H1 (cell line): Measurements from ENCODE around the gene TANC1. TPM values are rescaled to one million over a fixed set of nuclear protein-coding genes. Genes with fewer than 3 reads are reported as not detected.

ENCODE experiments used
- CTCF ChIA-PET: fragments of 300-600 bp; sonication (Branson Sonifier 250); formaldehyde crosslinking; loops from one replicate; lab custom pipeline; 2021; ENCODE audit not compliant: partially characterized antibody; lab: Charles Lee
- POLR2A ChIA-PET: fragments of 300-600 bp; sonication (Branson Sonifier 250); formaldehyde crosslinking; loops from one replicate; lab custom pipeline; 2021; ENCODE audit warnings: inconsistent platforms; ENCODE audit not compliant: partially characterized antibody; lab: Charles Lee
- DNase-seq, 2 experiments: peaks; one replicate each; pipeline versions ENCODE4 v3.0.0 to v3.0.0-alpha.2; 2010 to 2022; ENCODE audit warnings: low spot score in 2 of 2, low read depth in 1 of 2, mixed read lengths in 1 of 2
- FAIRE-seq: peaks from 2 replicates; lab custom pipeline; 2011; peaks lifted over from hg19 to GRCh38; lab: Jason Lieb, UNC
- H2AFZ ChIP-seq: 2 replicates; pipeline ENCODE4 v1.8.1; 2012; ENCODE audit warnings: low read length, inconsistent platforms
- H2AK5ac ChIP-seq: 2 replicates; pipeline ENCODE4 v1.6.1; 2013; ENCODE audit warnings: low read depth, low read length
- H2BK120ac ChIP-seq: replicated peaks from 2 replicates; pipeline ENCODE3; 2013; ENCODE audit warnings: low read depth, low read length, inconsistent platforms
- H2BK12ac ChIP-seq: 2 replicates; pipeline ENCODE4 v1.6.1; 2013; ENCODE audit warnings: low read depth, low read length
- H2BK15ac ChIP-seq: 2 replicates; pipeline ENCODE4 v1.6.1; 2013; ENCODE audit warnings: low read length
- H2BK20ac ChIP-seq: 2 replicates; pipeline ENCODE4 v1.6.1; 2013; ENCODE audit warnings: low read length
- H2BK5ac ChIP-seq: 2 replicates; pipeline ENCODE4 v1.6.1; 2013; ENCODE audit warnings: low read depth, low read length
- H3K14ac ChIP-seq: 2 replicates; pipeline ENCODE4 v1.6.1; 2013; ENCODE audit warnings: inconsistent platforms; ENCODE audit not compliant: insufficient read length
- H3K18ac ChIP-seq: 2 replicates; pipeline ENCODE4 v1.6.1; 2013; ENCODE audit warnings: low read length; ENCODE audit errors: extremely low read depth
- H3K23ac ChIP-seq: 2 replicates; pipeline ENCODE4 v1.6.1; 2013; ENCODE audit warnings: inconsistent platforms; ENCODE audit not compliant: insufficient read length
- H3K23me2 ChIP-seq: 2 replicates; pipeline ENCODE4 v1.6.1; 2013; ENCODE audit warnings: low read depth, low read length
- H3K27ac ChIP-seq: 2 replicates; pipeline ENCODE4 v1.6.1; 2011; ENCODE audit warnings: low read depth, low read length, inconsistent platforms
- H3K27me3 ChIP-seq, 4 experiments: replicated peaks in 1 of 4; 1 replicate in 1 of 4; 2 replicates in 3 of 4; pipeline versions ENCODE4 v1.6.1 to v1.8.1; 2011 to 2013; ENCODE audit warnings: low read length in 3 of 4, mild to moderate bottlenecking in 3 of 4, inconsistent platforms in 2 of 4, mixed read lengths in 2 of 4, moderate library complexity in 1 of 4; ENCODE audit not compliant: control insufficient read depth in 3 of 4, insufficient read depth in 3 of 4; ENCODE audit errors: extremely low read depth in 1 of 4
- H3K36me3 ChIP-seq, 4 experiments: 2 replicates each; pipeline versions ENCODE4 v1.6.1 to v1.8.1; 2011 to 2013; ENCODE audit warnings: mild to moderate bottlenecking in 4 of 4, low read length in 3 of 4, moderate library complexity in 2 of 4, control low read depth in 1 of 4, inconsistent platforms in 1 of 4; ENCODE audit not compliant: insufficient read depth in 4 of 4, control insufficient read depth in 2 of 4
- H3K4ac ChIP-seq: replicated peaks from 2 replicates; pipeline ENCODE3; 2013; ENCODE audit warnings: low read length, low read depth, mixed read lengths, inconsistent platforms; ENCODE audit not compliant: insufficient read length
- H3K4me1 ChIP-seq, 4 experiments: replicated peaks in 1 of 4; 1 replicate in 1 of 4; 2 replicates in 3 of 4; pipeline versions ENCODE4 v1.6.1 to v1.8.1; 2011 to 2013; ENCODE audit warnings: low read length in 3 of 4, inconsistent platforms in 2 of 4, mixed read lengths in 1 of 4; ENCODE audit not compliant: insufficient read depth in 4 of 4, control insufficient read depth in 3 of 4
- H3K4me2 ChIP-seq, 2 experiments: 2 replicates each; pipeline versions ENCODE4 v1.6.1 to v1.8.1; 2011 to 2013; ENCODE audit warnings: low read depth in 2 of 2, low read length in 2 of 2, control low read depth in 1 of 2, inconsistent platforms in 1 of 2, mild to moderate bottlenecking in 1 of 2; ENCODE audit not compliant: insufficient read depth in 1 of 2
- H3K4me3 ChIP-seq, 4 experiments: fragments of 200-600, 300-600 bp in 1 of 4; sonication (generic), shearing (Covaris generic), sonication (Bioruptor Twin) in 1 of 4; 2 replicates each; pipeline versions ENCODE4 v1.5.1 to v1.8.1; 2011 to 2016; ENCODE audit warnings: low read length in 4 of 4, low read depth in 3 of 4, control low read depth in 2 of 4, inconsistent platforms in 2 of 4, mild to moderate bottlenecking in 2 of 4, mixed read lengths in 1 of 4, moderate library complexity in 1 of 4; ENCODE audit not compliant: insufficient read depth in 2 of 4; ENCODE audit errors: extremely low read depth in 1 of 4
- H3K56ac ChIP-seq: replicated peaks from 2 replicates; pipeline ENCODE3; 2013; ENCODE audit warnings: low read depth, mild to moderate bottlenecking, mixed read lengths, low read length, inconsistent platforms; ENCODE audit not compliant: insufficient read length
- H3K79me1 ChIP-seq: 2 replicates; pipeline ENCODE4 v1.6.1; 2013; ENCODE audit warnings: low read depth, low read length, control low read depth
- H3K79me2 ChIP-seq, 2 experiments: 2 replicates each; pipeline versions ENCODE4 v1.6.1 to v1.8.1; 2012 to 2013; ENCODE audit warnings: low read length in 2 of 2, mild to moderate bottlenecking in 2 of 2, inconsistent platforms in 1 of 2; ENCODE audit not compliant: insufficient read depth in 2 of 2, control insufficient read depth in 1 of 2
- H3K9ac ChIP-seq, 4 experiments: replicated peaks in 1 of 4; 1 replicate in 1 of 4; 2 replicates in 3 of 4; pipeline versions ENCODE4 v1.6.1 to v1.8.1; 2011 to 2013; ENCODE audit warnings: low read depth in 3 of 4, low read length in 3 of 4, control low read depth in 2 of 4, mild to moderate bottlenecking in 2 of 4, moderate library complexity in 2 of 4, inconsistent platforms in 1 of 4; ENCODE audit errors: extremely low read depth in 1 of 4
- H3K9me3 ChIP-seq, 2 experiments: 2 replicates each; pipeline versions ENCODE4 v1.6.1 to v1.8.1; 2012 to 2013; ENCODE audit warnings: mild to moderate bottlenecking in 2 of 2, moderate library complexity in 2 of 2, control low read depth in 1 of 2, inconsistent platforms in 1 of 2, low read depth in 1 of 2, low read length in 1 of 2, mixed read lengths in 1 of 2; ENCODE audit not compliant: insufficient read depth in 2 of 2
- H4K20me1 ChIP-seq, 2 experiments: replicated peaks in 1 of 2; 2 replicates each; pipeline versions ENCODE3 to v1.8.1; 2011 to 2013; ENCODE audit warnings: inconsistent platforms in 2 of 2, low read length in 2 of 2, mild to moderate bottlenecking in 1 of 2; ENCODE audit not compliant: insufficient read depth in 2 of 2, control insufficient read depth in 1 of 2
- H4K5ac ChIP-seq: 2 replicates; pipeline ENCODE4 v1.6.1; 2013; ENCODE audit warnings: low read length, low read depth, mixed read lengths, inconsistent platforms; ENCODE audit not compliant: insufficient read length
- H4K8ac ChIP-seq: 2 replicates; pipeline ENCODE4 v1.8.0; 2013; ENCODE audit warnings: mild to moderate bottlenecking, moderate library complexity, low read length, inconsistent platforms; ENCODE audit not compliant: insufficient read depth; ENCODE audit errors: extremely low read depth
- H4K91ac ChIP-seq: replicated peaks from 2 replicates; pipeline ENCODE3; 2013; ENCODE audit warnings: low read length, mixed read lengths, inconsistent platforms; ENCODE audit not compliant: insufficient read length
- BRCA1 ChIP-seq: IDR thresholded peaks from 2 replicates; pipeline ENCODE4 v1.6.1; 2012; ENCODE audit warnings: low read depth, low read length, improper control_type of control experiment
- HDAC6 ChIP-seq: IDR thresholded peaks from one replicate; pipeline ENCODE4 v1.7.1; 2012; ENCODE audit warnings: low read depth, mild to moderate bottlenecking, inconsistent platforms, low read length, moderate library complexity
- SIRT6 ChIP-seq: IDR thresholded peaks from one replicate; pipeline ENCODE4 v1.7.1; 2012; ENCODE audit warnings: low read length, inconsistent platforms
- ZNF274 ChIP-seq: IDR thresholded peaks from 2 replicates; pipeline ENCODE4 v1.7.0; 2012; ENCODE audit warnings: low read length, borderline replicate concordance; ENCODE audit errors: extremely low read depth
- whole genome bisulfite sequencing, 2 experiments: shearing (Covaris generic) in 1 of 2; methylation state at CpG; one replicate each; pipeline versions ENCODE4 v1.1.6 to v1.1.7; 2013 to 2015; ENCODE audit warnings: low lambda C conversion rate in 2 of 2, mixed read lengths in 2 of 2, inconsistent platforms in 1 of 2, low coverage in 1 of 2, missing lambda C conversion rate in 1 of 2; ENCODE audit not compliant: insufficient replicate concordance in 2 of 2, insufficient coverage in 1 of 2, insufficient read length in 1 of 2; ENCODE audit errors: extremely low coverage in 1 of 2, missing lambda C conversion rate in 1 of 2; 5-methylcytosine and 5-hydroxymethylcytosine counted together
- polyA plus RNA-seq, 7 experiments: library from polyadenylated mRNA; depleted of rRNA in 3 of 7; stranded (reverse) in 5 of 7; unstranded in 2 of 7; fragments of >200 nt in 5 of 7; fragments of 200-250 nt in 2 of 7; gene quantifications; 1 replicate in 5 of 7; 2 replicates in 1 of 7; 4 replicates in 1 of 7; pipeline versions ENCODE4 v1.2.1 to v1.2.3, GENCODE V29; 2011 to 2013; ENCODE audit warnings: missing spikeins in 2 of 7, mixed read lengths in 2 of 7
- total RNA-seq: library from RNA; stranded (reverse); fragmentation: NEBNext Ultra II Directional; extraction: Animal tissue kit (Norgen Biotek cat#: 25700); gene quantifications from 2 replicates; pipeline ENCODE4 v1.2.1, GENCODE V29; 2021
- TF ChIP-seq, protein P1 (sequence below), 3 experiments: IDR thresholded peaks; 1 replicate in 2 of 3; 2 replicates in 1 of 3; pipeline versions ENCODE4 v1.5.1 to v1.6.1; 2011; ENCODE audit warnings: low read length in 3 of 3, mild to moderate bottlenecking in 3 of 3, inconsistent platforms in 2 of 3, low read depth in 1 of 3, moderate library complexity in 1 of 3; ENCODE audit not compliant: insufficient read depth in 1 of 3; ENCODE audit errors: control extremely low read depth in 1 of 3

TANC1 gene
- total and polyA plus RNA-seq, 2 of the 8 experiments (the other 6 are each of a cell fraction or from before 2014, with no cell fraction given) = 4.1 to 7.6 TPM

DNA sequence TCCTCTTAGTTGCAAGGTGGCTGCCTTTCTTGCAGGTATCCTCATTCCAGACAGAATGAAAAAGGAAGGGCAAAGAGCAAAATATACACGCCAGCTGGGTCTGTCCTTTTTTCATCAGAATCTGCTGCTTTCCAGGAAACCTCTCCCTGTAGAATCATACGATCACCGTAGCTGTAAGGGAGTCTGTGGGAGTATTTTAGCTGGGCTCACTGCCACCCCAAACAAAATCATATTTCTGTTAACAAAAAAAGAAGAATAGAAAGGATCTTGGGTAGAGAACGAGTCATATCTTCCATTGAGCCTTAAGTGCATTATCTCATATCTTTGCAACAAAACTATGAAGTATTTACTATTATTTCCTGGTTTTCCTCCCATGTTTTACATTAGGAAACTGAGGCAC lies 15.0 kb upstream of the TANC1 start:
- Histone ChIP-seq H3K4me1 (no peaks in the 10 kb centered on the region), H2BK12ac (no peak overlapping the region), H3K4me3 (no peak overlapping the region), H3K27ac (no peak overlapping the region), H3K56ac (no peak overlapping the region), H2AK5ac (no peak overlapping the region), H3K23me2 (no peaks in the 10 kb centered on the region), H2BK15ac (no peak overlapping the region), H2BK120ac (no peak overlapping the region), H3K9me3 (no peaks in the 10 kb centered on the region)
- no peak for DNase-seq
- TF ChIP-seq BRCA1 = no peak
- TF ChIP-seq HDAC6 = no peak
- TF ChIP-seq, protein P1, sequence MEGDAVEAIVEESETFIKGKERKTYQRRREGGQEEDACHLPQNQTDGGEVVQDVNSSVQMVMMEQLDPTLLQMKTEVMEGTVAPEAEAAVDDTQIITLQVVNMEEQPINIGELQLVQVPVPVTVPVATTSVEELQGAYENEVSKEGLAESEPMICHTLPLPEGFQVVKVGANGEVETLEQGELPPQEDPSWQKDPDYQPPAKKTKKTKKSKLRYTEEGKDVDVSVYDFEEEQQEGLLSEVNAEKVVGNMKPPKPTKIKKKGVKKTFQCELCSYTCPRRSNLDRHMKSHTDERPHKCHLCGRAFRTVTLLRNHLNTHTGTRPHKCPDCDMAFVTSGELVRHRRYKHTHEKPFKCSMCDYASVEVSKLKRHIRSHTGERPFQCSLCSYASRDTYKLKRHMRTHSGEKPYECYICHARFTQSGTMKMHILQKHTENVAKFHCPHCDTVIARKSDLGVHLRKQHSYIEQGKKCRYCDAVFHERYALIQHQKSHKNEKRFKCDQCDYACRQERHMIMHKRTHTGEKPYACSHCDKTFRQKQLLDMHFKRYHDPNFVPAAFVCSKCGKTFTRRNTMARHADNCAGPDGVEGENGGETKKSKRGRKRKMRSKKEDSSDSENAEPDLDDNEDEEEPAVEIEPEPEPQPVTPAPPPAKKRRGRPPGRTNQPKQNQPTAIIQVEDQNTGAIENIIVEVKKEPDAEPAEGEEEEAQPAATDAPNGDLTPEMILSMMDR (IDR thresholded peaks at IDR 0.05; ENCODE audit: control extremely low read depth in 1 of 3, insufficient read depth in 1 of 3, low read depth in 1 of 3, low read length in 3 of 3) = no peak
- TF ChIP-seq SIRT6 = no peak
- no peak for TF ChIP-seq ZNF274
- TF ChIP-seq, all 59 proteins: peak for 0
- Histone ChIP-seq H3K4me2 (no peak overlapping the region), H3K79me1 (no peaks in the 10 kb centered on the region), H4K91ac (no peak overlapping the region), H3K23ac (no peak overlapping the region), H4K5ac (no peak overlapping the region), H3K36me3 (no peaks in the 10 kb centered on the region), H2BK20ac (no peak overlapping the region), H3K4ac (no peak overlapping the region), H3K14ac (no peak overlapping the region), H3K79me2 (no peaks in the 10 kb centered on the region), H2AFZ (no peak overlapping the region), H3K18ac (no peak overlapping the region), H2BK5ac (no peak overlapping the region), H4K8ac (no peak overlapping the region), H4K20me1 (no peaks in the 10 kb centered on the region), H3K9ac (no peak overlapping the region), H3K27me3 (no peaks in the 10 kb centered on the region)
- 91% methylated on average over 4 of the region's 4 CpGs; no CpG with 5 or more reads in 1 of the 2 experiments for WGBS, 2 experiments
- ChIA-PET CTCF (interaction anchor here (0.7 to 1.6 kb wide), 3 partner anchors 83 to 776 kb away, joined by 4 to 9 read pairs (median 5); no protein-coding TSS in a partner anchor), POLR2A (interaction anchor here (1.0 kb wide), 1 partner anchor 37 kb away, joined by 3 read pairs; no protein-coding TSS in a partner anchor)
- FAIRE-seq = no peak
